ENCODE measurements around the gene MTHFR.

GRCh38 chr1:11782127-11782708 lies 23.5 kb downstream of the MTHFR start:
- TF ChIP-seq CTCF (conservative IDR thresholded peaks at IDR 0.05; ENCODE audit: low read depth, low read length) (no peak), POLR2A (IDR thresholded peaks at IDR 0.05; ENCODE audit: low read depth, low read length) (no peak), RFX5 (IDR thresholded peaks at IDR 0.05; ENCODE audit: low read depth, low read length) (no peak), USF2 (IDR thresholded peaks at IDR 0.05; ENCODE audit: low read depth, low read length) (no peak), SMC3 (IDR thresholded peaks at IDR 0.05; ENCODE audit: low read depth, low read length) (no peak), MAZ (IDR thresholded peaks at IDR 0.05; ENCODE audit: borderline replicate concordance, low read depth, low read length) (no peak)
